Fibroblast of lung (primary cell): ENCODE data around the gene ABCG2.
"Not testable (repeated sequence)": the region's sequence is repeated elsewhere in the genome, so short reads cannot be mapped to it uniquely, and the experiment has no call there.

Source experiments
- CTCF ChIP-seq, 2 donors: IDR thresholded peaks in 1 of 2; conservative IDR thresholded peaks in 1 of 2; 1 replicate in 1 of 2; 2 replicates in 1 of 2; pipeline ENCODE4 v1.5.1; 2011 to 2012; ENCODE audit warnings: low read length in 2 of 2, control low read depth in 1 of 2, inconsistent platforms in 1 of 2, low read depth in 1 of 2, mild to moderate bottlenecking in 1 of 2
- EZH2 ChIP-seq: IDR thresholded peaks from 2 replicates; pipeline ENCODE4 v1.5.1; 2012; ENCODE audit warnings: low read length, control low read depth, mild to moderate bottlenecking; ENCODE audit errors: missing control alignments

- TF ChIP-seq CTCF (conservative IDR thresholded peaks at IDR 0.05 in 1 of 2, IDR thresholded peaks at IDR 0.05 in 1 of 2; ENCODE audit: low read depth in 1 of 2, low read length in 2 of 2); EZH2: not testable (repeated sequence)
Observed at GRCh38 chr4:88152331-88152730, 6.1 kb downstream of the ABCG2 start.
